Middle frontal gyrus (tissue), 1 donor: ENCODE measurements around the gene LRRC23.
A peak's percentile ranks its signal among the peaks of the same experiment; 100 is the strongest.
"Not testable (repeated sequence)": the region's sequence is repeated elsewhere in the genome, so short reads cannot be mapped to it uniquely, and the experiment has no call there.

Experiments
- DNase-seq: peaks from one replicate; pipeline ENCODE4 v3.0.0-alpha.2; 2015; ENCODE audit warnings: low spot score; ENCODE audit errors: extremely low spot score

The LRRC23 gene

GRCh38 chr12:6904280-6905276, at the start of gene LRRC23:
Gene LRRC23 (plus strand): TSS chr12:6904822. CDS start chr12:6905634, 812 bp downstream.
- peak; percentile 91 for DNase-seq

- DNase-seq, result no peak
Measured at GRCh38 chr12:6855322-6855721, 49.3 kb upstream of the LRRC23 start.

GRCh38 chr12:6858799-6859198, 45.8 kb upstream of the LRRC23 start:
- DNase-seq, result no peak

- DNase-seq, result no peak
Measured at GRCh38 chr12:6860116-6860515, 44.5 kb upstream of the LRRC23 start.

- no peak for DNase-seq
Measured at GRCh38 chr12:6860942-6861341, 43.7 kb upstream of the LRRC23 start.

- no peak for DNase-seq
Measured at GRCh38 chr12:6861391-6861790, 43.2 kb upstream of the LRRC23 start.

- DNase-seq, result no peak
Measured at GRCh38 chr12:6863033-6863432, 41.6 kb upstream of the LRRC23 start.

GRCh38 chr12:6863586-6864321, 40.9 kb upstream of the LRRC23 start:
- no peak for DNase-seq

GRCh38 chr12:6865307-6865706, 39.3 kb upstream of the LRRC23 start:
- not testable (repeated sequence) for DNase-seq

GRCh38 chr12:6866163-6866919, 38.3 kb upstream of the LRRC23 start:
- no peak for DNase-seq

GRCh38 chr12:6866920-6867412, 37.7 kb upstream of the LRRC23 start:
- no peak for DNase-seq

- peak; percentile 55 for DNase-seq
Measured at GRCh38 chr12:6867413-6868210, 37.0 kb upstream of the LRRC23 start, which contains the start of gene TPI1. Gene TPI1 (plus strand): TSS chr12:6867531. CDS start chr12:6867567, 36 bp downstream.

GRCh38 chr12:6868211-6869048, 36.2 kb upstream of the LRRC23 start:
- DNase-seq, result no peak

- DNase-seq, result peak; percentile 40
Measured at GRCh38 chr12:6869049-6870021, 35.3 kb upstream of the LRRC23 start.

- DNase-seq, result not testable (repeated sequence)
Measured at GRCh38 chr12:6870304-6870703, 34.3 kb upstream of the LRRC23 start.

- DNase-seq, result no peak
Measured at GRCh38 chr12:6871052-6871957, 33.3 kb upstream of the LRRC23 start.
